Activated T-cell treated with anti-CD3 and anti-CD28 coated beads, Interleukin-2, amount 50 U/mL, for 24 hours (primary cell): Measurements from ENCODE around the gene MYOF.
"Not testable (repeated sequence)": the region's sequence is repeated elsewhere in the genome, so short reads cannot be mapped to it uniquely, and the experiment has no call there.

Experiments used
- DNase-seq: peaks from one replicate; pipeline ENCODE4 v3.0.0-alpha.2; 2020
- H3K27ac Mint-ChIP-seq: 2 replicates; pipeline ENCODE4 v1.8.0; 2020; ENCODE audit warnings: mild to moderate bottlenecking, mixed read lengths
- H3K27me3 Mint-ChIP-seq: 2 replicates; pipeline ENCODE4 v1.8.0; 2020; ENCODE audit warnings: mixed read lengths
- H3K36me3 Mint-ChIP-seq: 2 replicates; pipeline ENCODE4 v1.8.0; 2020; ENCODE audit warnings: low read depth, mixed read lengths
- H3K4me1 Mint-ChIP-seq: 2 replicates; pipeline ENCODE4 v1.8.0; 2020; ENCODE audit warnings: low read depth, mixed read lengths
- H3K4me3 Mint-ChIP-seq: 2 replicates; pipeline ENCODE4 v1.8.0; 2020; ENCODE audit warnings: mild to moderate bottlenecking, moderate library complexity, mixed read lengths
- H3K9me3 Mint-ChIP-seq: 2 replicates; pipeline ENCODE4 v1.8.0; 2020; ENCODE audit warnings: mixed read lengths

MYOF gene

GRCh38 chr10:93290661-93291354 lies 191.3 kb downstream of the MYOF start:
- Mint-ChIP-seq H3K9me3 (no peaks in the 10 kb centered on the region), H3K27ac (no peak overlapping the region), H3K4me3 (no peak overlapping the region), H3K4me1 (peaks cover 2% of the 10 kb centered on the region), H3K27me3 (no peaks in the 10 kb centered on the region), H3K36me3 (no peaks in the 10 kb centered on the region)
- DNase-seq = no peak

- H3K4me1 Mint-ChIP-seq = no peaks in the 10 kb centered on the region
- H3K9me3 Mint-ChIP-seq = no peaks in the 10 kb centered on the region
- H3K36me3 Mint-ChIP-seq = no peaks in the 10 kb centered on the region
- no peak overlapping the region for H3K4me3 Mint-ChIP-seq
- peak; percentile 61 for DNase-seq
- no peak overlapping the region for H3K27ac Mint-ChIP-seq
- H3K27me3 Mint-ChIP-seq = no peaks in the 10 kb centered on the region
These were observed 193.2 kb downstream of the MYOF start for GRCh38 chr10:93288679-93289634.

GRCh38 chr10:93287775-93288174 lies 194.4 kb downstream of the MYOF start:
- H3K9me3 Mint-ChIP-seq = no peaks in the 10 kb centered on the region
- no peaks in the 10 kb centered on the region for H3K36me3 Mint-ChIP-seq
- H3K27ac Mint-ChIP-seq = no peak overlapping the region
- no peaks in the 10 kb centered on the region for H3K4me1 Mint-ChIP-seq
- H3K27me3 Mint-ChIP-seq = no peaks in the 10 kb centered on the region
- H3K4me3 Mint-ChIP-seq = no peak overlapping the region
- no peak for DNase-seq

GRCh38 chr10:93284246-93284645 lies 197.9 kb downstream of the MYOF start:
- H3K36me3 Mint-ChIP-seq, H3K27me3 Mint-ChIP-seq, DNase-seq, H3K27ac Mint-ChIP-seq, H3K9me3 Mint-ChIP-seq, H3K4me1 Mint-ChIP-seq, H3K4me3 Mint-ChIP-seq: not testable (repeated sequence)

- Mint-ChIP-seq H3K36me3 (no peaks in the 10 kb centered on the region), H3K27me3 (peaks cover 2% of the 10 kb centered on the region), H3K4me1 (no peaks in the 10 kb centered on the region), H3K27ac (no peak overlapping the region), H3K4me3 (no peak overlapping the region), H3K9me3 (no peaks in the 10 kb centered on the region)
- DNase-seq = no peak
These were observed 200.8 kb downstream of the MYOF start for GRCh38 chr10:93281367-93281720.

GRCh38 chr10:93280699-93281366 lies 201.3 kb downstream of the MYOF start:
- Mint-ChIP-seq H3K27me3 (peaks cover 2% of the 10 kb centered on the region), H3K4me1 (no peaks in the 10 kb centered on the region), H3K9me3 (no peaks in the 10 kb centered on the region), H3K27ac (no peak overlapping the region), H3K4me3 (no peak overlapping the region), H3K36me3 (no peaks in the 10 kb centered on the region)
- DNase-seq = no peak

- Mint-ChIP-seq H3K27me3 (peaks cover 2% of the 10 kb centered on the region), H3K9me3 (no peaks in the 10 kb centered on the region), H3K36me3 (no peaks in the 10 kb centered on the region), H3K4me3 (no peak overlapping the region), H3K27ac (no peak overlapping the region), H3K4me1 (no peaks in the 10 kb centered on the region)
- no peak for DNase-seq
These were observed 201.9 kb downstream of the MYOF start for GRCh38 chr10:93280121-93280698.

- DNase-seq = no peak
- H3K27me3 Mint-ChIP-seq = peaks cover 2% of the 10 kb centered on the region
- H3K4me1 Mint-ChIP-seq = no peaks in the 10 kb centered on the region
- H3K36me3 Mint-ChIP-seq = no peaks in the 10 kb centered on the region
- H3K9me3 Mint-ChIP-seq = no peaks in the 10 kb centered on the region
- no peak overlapping the region for H3K4me3 Mint-ChIP-seq
- H3K27ac Mint-ChIP-seq = no peak overlapping the region
These were observed 204.8 kb downstream of the MYOF start for GRCh38 chr10:93277360-93277759.

GRCh38 chr10:93274419-93274818 lies 207.7 kb downstream of the MYOF start:
- Mint-ChIP-seq H3K27ac (no peak overlapping the region), H3K27me3 (peaks cover 2% of the 10 kb centered on the region), H3K9me3 (peaks cover 2% of the 10 kb centered on the region), H3K4me1 (no peaks in the 10 kb centered on the region), H3K4me3 (no peak overlapping the region), H3K36me3 (no peaks in the 10 kb centered on the region)
- no peak for DNase-seq

GRCh38 chr10:93272884-93273675 lies 209.1 kb downstream of the MYOF start:
- H3K27me3 Mint-ChIP-seq = peaks cover 2% of the 10 kb centered on the region
- peaks cover 7% of the 10 kb centered on the region for H3K9me3 Mint-ChIP-seq
- peaks cover 9% of the 10 kb centered on the region for H3K4me1 Mint-ChIP-seq
- H3K36me3 Mint-ChIP-seq = no peaks in the 10 kb centered on the region
- no peak overlapping the region for H3K4me3 Mint-ChIP-seq
- H3K27ac Mint-ChIP-seq = no peak overlapping the region
- no peak for DNase-seq

- H3K4me1 Mint-ChIP-seq = peaks cover 10% of the 10 kb centered on the region
- H3K9me3 Mint-ChIP-seq = peaks cover 7% of the 10 kb centered on the region
- no peak overlapping the region for H3K27ac Mint-ChIP-seq
- DNase-seq = no peak
- H3K4me3 Mint-ChIP-seq = no peak overlapping the region
- no peaks in the 10 kb centered on the region for H3K36me3 Mint-ChIP-seq
- no peaks in the 10 kb centered on the region for H3K27me3 Mint-ChIP-seq
These were observed 210.8 kb downstream of the MYOF start for GRCh38 chr10:93271347-93271746.

- Mint-ChIP-seq H3K36me3 (no peaks in the 10 kb centered on the region), H3K27ac (no peak overlapping the region), H3K9me3 (peaks cover 7% of the 10 kb centered on the region), H3K4me3 (no peak overlapping the region), H3K27me3 (no peaks in the 10 kb centered on the region), H3K4me1 (peaks cover 10% of the 10 kb centered on the region)
- DNase-seq = no peak
These were observed 212.9 kb downstream of the MYOF start for GRCh38 chr10:93269281-93269680.

- Mint-ChIP-seq H3K27ac (no peak overlapping the region), H3K4me1 (peaks cover 10% of the 10 kb centered on the region), H3K36me3 (no peaks in the 10 kb centered on the region), H3K4me3 (no peak overlapping the region), H3K9me3 (peaks cover 7% of the 10 kb centered on the region), H3K27me3 (no peaks in the 10 kb centered on the region)
- DNase-seq = no peak
These were observed 214.1 kb downstream of the MYOF start for GRCh38 chr10:93268021-93268420.

GRCh38 chr10:93267521-93267920 lies 214.6 kb downstream of the MYOF start:
- DNase-seq = no peak
- Mint-ChIP-seq H3K27ac (no peak overlapping the region), H3K4me3 (no peak overlapping the region), H3K36me3 (no peaks in the 10 kb centered on the region), H3K4me1 (peaks cover 10% of the 10 kb centered on the region), H3K27me3 (no peaks in the 10 kb centered on the region), H3K9me3 (peaks cover 7% of the 10 kb centered on the region)
